OCI-LY7 (cell line): ENCODE results near the gene MRTFB.

Experiments
- EZH2phosphoT487 ChIP-seq: fragments of 200-600 bp; sonication (generic); IDR thresholded peaks from 2 replicates; pipeline ENCODE4 v1.6.1; 2018; ENCODE audit warnings: low read depth, borderline replicate concordance, mild to moderate bottlenecking, mixed run types, antibody characterized with exemption, low read length, moderate library complexity, mixed read lengths
- TF ChIP-seq, protein P1 (sequence below): fragments of 200-600 bp; sonication (generic); conservative IDR thresholded peaks from 2 replicates; pipeline ENCODE4 v1.5.1; 2014; ENCODE audit warnings: mild to moderate bottlenecking, antibody characterized with exemption, low read length, moderate library complexity, mixed read lengths

GRCh38 chr16:14302399-14303181, 231.5 kb downstream of the MRTFB start:
- TF ChIP-seq, protein P1, sequence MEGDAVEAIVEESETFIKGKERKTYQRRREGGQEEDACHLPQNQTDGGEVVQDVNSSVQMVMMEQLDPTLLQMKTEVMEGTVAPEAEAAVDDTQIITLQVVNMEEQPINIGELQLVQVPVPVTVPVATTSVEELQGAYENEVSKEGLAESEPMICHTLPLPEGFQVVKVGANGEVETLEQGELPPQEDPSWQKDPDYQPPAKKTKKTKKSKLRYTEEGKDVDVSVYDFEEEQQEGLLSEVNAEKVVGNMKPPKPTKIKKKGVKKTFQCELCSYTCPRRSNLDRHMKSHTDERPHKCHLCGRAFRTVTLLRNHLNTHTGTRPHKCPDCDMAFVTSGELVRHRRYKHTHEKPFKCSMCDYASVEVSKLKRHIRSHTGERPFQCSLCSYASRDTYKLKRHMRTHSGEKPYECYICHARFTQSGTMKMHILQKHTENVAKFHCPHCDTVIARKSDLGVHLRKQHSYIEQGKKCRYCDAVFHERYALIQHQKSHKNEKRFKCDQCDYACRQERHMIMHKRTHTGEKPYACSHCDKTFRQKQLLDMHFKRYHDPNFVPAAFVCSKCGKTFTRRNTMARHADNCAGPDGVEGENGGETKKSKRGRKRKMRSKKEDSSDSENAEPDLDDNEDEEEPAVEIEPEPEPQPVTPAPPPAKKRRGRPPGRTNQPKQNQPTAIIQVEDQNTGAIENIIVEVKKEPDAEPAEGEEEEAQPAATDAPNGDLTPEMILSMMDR = no peak
- TF ChIP-seq EZH2phosphoT487 = no peak
